ENCODE measurements around the gene MESD. TPM values are rescaled to one million over a fixed set of nuclear protein-coding genes. Genes with fewer than 3 reads are reported as not detected.
A peak's percentile ranks its signal among the peaks of the same experiment; 100 is the strongest.

The MESD gene
- total and polyA plus RNA-seq, 9 of the 15 experiments (the other 6 are each of a cell fraction or from before 2014, with no cell fraction given), result 11.3 to 39.7 (median 22.8) TPM

- TF ChIP-seq HDAC2 (IDR thresholded peaks at IDR 0.05) (0 out of 2 replicates have a peak, but pooled peaks have one; percentile 26), ATF4 (CRISPR knock-in tag; IDR thresholded peaks at IDR 0.05) (no peak), XRCC4 (IDR thresholded peaks at IDR 0.05; ENCODE audit: extremely low read depth, insufficient read depth, insufficient read length) (no peak), ARID1B (IDR thresholded peaks at IDR 0.05) (peak; percentile 23; the same call in 1 of the 2 replicates)
Measured at GRCh38 chr15:80988148-80988796, 1.3 kb downstream of the MESD start (continued).

GRCh38 chr15:80986487-80986886, 3.1 kb downstream of the MESD start:
- peaks cover 48% of the 10 kb centered on the region for H3K36me3 ChIP-seq (ENCODE audit: control insufficient read depth, insufficient read depth, low read length)
- H3K9me3 ChIP-seq (replicated peaks; ENCODE audit: control insufficient read depth, insufficient read depth, low read depth, low read length), result no peaks in the 10 kb centered on the region
- ATAC-seq, result no peak
- no peak for DNase-seq (ENCODE audit: extremely low read depth in 1 of 4, low spot score in 3 of 4)
- no peaks in the 10 kb centered on the region for H3K9me1 ChIP-seq (ENCODE audit: control insufficient read depth, insufficient read depth, low read length)
- FAIRE-seq, result no peak
- ChIA-PET POLR2A (interaction anchor here (0.6 kb wide), 1 partner anchor 1064 kb away, joined by 3 read pairs; no protein-coding TSS in a partner anchor), CTCF (ENCODE audit: low intra/inter-chr PET ratio) (no interaction called here)
- in situ Hi-C loops (cut with MboI) (no loop called here), intact Hi-C loops (cut with micrococcal nuclease) (loop anchor here (5.0 to 10.0 kb wide), 2 partner anchors 176 to 338 kb away; partner anchors contain the start of gene STARD5)
- no TSS peak for BruUV-seq (replicated peaks)
- WGBS (ENCODE audit: insufficient coverage, low coverage, missing lambda C conversion rate), result 93% methylated on average over 1 of the region's 1 CpG
- H3K79me2 ChIP-seq (ENCODE audit: control insufficient read depth, insufficient read depth, low read length), result peaks cover 75% of the 10 kb centered on the region
- H3K27ac ChIP-seq (ENCODE audit: extremely low read depth, low read depth, low read length), result no peak overlapping the region
- H3K4me1 ChIP-seq (replicated peaks in 1 of 2; ENCODE audit: control insufficient read depth in 2 of 2, insufficient read depth in 2 of 2, low read length in 2 of 2), result peaks cover 10 to 38% of the 10 kb centered on the region in 2 experiments
- no peaks in the 10 kb centered on the region for H3K27me3 ChIP-seq (ENCODE audit: control insufficient read depth in 2 of 2, insufficient read depth in 2 of 2, low read length in 2 of 2)
- TF ChIP-seq AFF4 (CRISPR knock-in tag; IDR thresholded peaks at IDR 0.05) (no peak), KLF6 (CRISPR knock-in tag; IDR thresholded peaks at IDR 0.05; ENCODE audit: borderline replicate concordance) (no peak), ETS2 (tag; IDR thresholded peaks at IDR 0.05; ENCODE audit: borderline replicate concordance, poor library complexity, severe bottlenecking) (no peak), KLF10 (CRISPR knock-in tag; IDR thresholded peaks at IDR 0.05) (no peak), ZNF24 (IDR thresholded peaks at IDR 0.05) (no peak), ZNF707 (CRISPR knock-in tag; conservative IDR thresholded peaks at IDR 0.05) (no peak)
- H4K20me1 ChIP-seq (replicated peaks; ENCODE audit: control insufficient read depth, insufficient read depth, low read length), result peaks cover 20% of the 10 kb centered on the region
- H3K4me3 ChIP-seq, result no peak overlapping the region; the same call in 1 of the 2 replicates
- no peak overlapping the region; the same call in 1 of the 2 replicates for H3K4me2 ChIP-seq (ENCODE audit: insufficient read depth, low read length)
- no peak overlapping the region for H2AFZ ChIP-seq (ENCODE audit: low read depth, low read length)
- H3K9ac ChIP-seq (ENCODE audit: insufficient read depth in 1 of 2, low read depth in 2 of 2, low read length in 2 of 2), result no peak overlapping the region; a peak in 1 of 4 replicates
